GM18870 (cell line): Measurements from ENCODE around the gene GLMN.
"Not testable (repeated sequence)": the region's sequence is repeated elsewhere in the genome, so short reads cannot be mapped to it uniquely, and the experiment has no call there.

ENCODE experiments used
- ATAC-seq: cut with Tn5 transposase; IDR thresholded peaks from one replicate; pipeline ENCODE4 v1.9.1; 2021; ENCODE audit warnings: moderate library complexity; ENCODE audit not compliant: unreplicated experiment

GLMN gene

DNA sequence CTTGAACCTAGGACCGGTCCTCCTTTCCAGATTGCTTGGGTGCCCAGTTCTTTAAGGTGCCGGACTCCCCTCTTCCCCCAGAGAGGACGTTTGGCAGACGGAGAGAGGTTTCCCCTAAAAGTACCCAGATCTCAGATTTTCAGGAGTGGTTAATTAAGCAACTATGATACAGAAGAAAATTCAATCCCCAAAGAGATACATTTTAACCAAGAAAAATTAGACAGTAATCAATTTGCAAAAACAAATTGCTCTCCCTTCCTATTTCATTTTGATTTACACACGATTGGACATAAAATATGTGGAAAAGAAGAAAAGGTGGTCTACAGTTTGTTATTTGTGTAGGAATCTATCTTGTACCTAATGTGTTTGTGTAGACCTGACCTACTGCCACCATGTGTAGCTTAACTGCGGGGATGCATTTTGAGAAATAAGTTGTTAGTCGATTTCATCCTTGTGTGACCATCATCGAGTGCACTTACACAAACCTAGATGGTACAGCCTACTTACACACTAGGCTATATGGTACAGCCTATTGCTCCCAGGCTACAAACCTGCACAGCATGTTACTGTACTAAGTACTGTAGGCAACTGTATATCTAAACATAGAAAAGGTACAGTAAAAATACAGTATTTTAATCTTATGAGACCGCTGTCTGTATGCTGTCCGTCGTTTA, 827 bp upstream of the GLMN start:
- no peak for ATAC-seq

DNA sequence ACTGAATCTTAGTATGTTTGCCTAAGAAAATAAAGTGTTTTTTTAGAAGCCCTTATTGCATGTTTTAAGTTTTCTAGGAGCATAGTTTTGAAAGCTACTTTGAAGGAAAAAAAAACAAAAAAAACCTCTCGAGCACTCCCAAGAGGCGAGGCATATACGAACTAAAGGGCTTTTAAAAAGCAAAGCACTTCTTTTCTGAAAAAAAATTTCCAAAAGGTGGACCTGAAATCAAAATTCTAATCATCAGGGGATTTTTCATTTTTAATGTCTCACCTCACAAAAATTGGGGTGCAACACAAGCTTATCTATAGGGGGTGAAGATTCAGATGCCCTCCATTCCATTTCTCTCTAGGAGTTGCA, 594 bp downstream of the GLMN start:
- peak; percentile 0 for ATAC-seq

DNA sequence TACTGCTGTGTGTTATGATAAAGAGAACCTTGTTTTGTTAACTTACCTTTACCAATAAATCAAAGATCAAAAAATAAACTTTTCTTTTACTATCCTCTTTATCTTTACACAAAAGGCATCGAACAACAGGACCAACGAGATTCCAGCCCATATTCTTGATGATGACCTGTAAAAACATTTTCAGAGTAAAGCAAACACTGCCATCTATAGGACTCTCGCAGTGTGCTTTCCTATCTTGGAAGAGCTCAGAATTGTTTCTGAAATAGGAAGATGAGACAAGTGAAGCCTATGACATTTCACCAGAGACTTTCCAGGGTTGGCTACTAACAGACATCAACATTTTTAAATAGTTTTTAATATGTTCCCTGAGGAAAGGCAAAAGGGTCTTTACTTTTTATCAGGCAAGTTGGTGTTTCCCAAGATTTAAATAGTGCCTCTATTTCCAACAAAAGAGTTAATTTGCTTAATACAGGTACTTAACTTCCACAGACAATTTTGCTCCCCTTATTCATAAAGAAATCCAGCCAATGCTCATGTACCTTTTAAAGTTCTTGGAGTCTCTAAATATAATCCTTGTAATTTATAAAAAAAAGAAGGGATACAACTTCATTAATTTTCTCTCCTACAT, 7.3 kb downstream of the GLMN start:
- no peak for ATAC-seq

- ATAC-seq = not testable (repeated sequence)
Observed at GRCh38 chr1:92281411-92281810, 17.4 kb downstream of the GLMN start.

GRCh38 chr1:92279781-92280180, 19.0 kb downstream of the GLMN start:
- ATAC-seq = not testable (repeated sequence)

DNA sequence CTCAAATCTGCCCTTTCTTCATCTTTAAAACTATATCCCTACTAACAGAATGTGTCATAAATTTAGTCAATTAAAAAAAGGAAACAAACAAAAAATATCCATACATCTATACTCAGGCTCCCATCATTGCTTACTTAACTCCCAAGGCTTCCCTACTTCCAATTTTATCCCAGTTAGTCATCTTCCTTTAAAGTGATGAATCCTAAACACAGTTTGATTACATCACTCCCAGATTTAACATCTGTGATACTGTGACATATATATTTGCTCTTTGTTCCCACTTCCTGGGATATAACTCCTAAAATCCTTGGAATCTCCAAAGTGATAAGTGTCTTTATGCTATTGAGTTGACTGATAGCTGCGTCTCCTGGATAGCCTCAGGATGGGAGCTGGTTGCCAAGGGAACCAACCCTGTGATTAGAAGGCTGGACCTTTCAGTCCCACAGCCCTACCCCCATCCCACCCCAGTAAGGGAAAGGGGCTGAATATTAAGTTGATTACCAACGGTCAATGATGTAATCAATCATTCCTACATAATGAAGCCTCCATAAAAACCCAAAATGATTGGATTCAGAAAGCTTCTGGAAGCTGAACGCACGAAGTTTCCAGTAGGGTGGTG, 21.6 kb downstream of the GLMN start:
- no peak for ATAC-seq

DNA sequence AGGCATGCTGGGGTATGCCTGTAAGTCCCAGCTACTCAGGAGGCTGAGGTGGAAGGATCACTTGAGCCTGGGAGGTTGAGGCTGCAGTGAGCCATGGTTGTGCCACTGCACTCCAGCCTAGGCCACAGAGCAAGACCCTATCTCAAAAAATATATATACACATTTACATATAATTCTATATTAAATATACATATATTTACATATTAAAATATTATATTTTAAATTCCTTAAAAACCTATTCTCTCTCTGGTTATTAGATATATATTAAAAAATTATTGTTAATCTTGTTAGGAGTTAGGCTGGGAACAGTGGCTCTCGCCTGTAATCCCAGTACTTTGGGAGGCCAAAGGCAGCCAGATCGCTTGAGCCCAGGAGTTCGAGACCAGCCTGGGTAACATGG, 22.7 kb downstream of the GLMN start:
- no peak for ATAC-seq

- ATAC-seq = no peak
Observed at GRCh38 chr1:92274939-92275338, 23.8 kb downstream of the GLMN start.

- ATAC-seq = no peak
Observed at GRCh38 chr1:92273039-92273438, 25.7 kb downstream of the GLMN start.

DNA sequence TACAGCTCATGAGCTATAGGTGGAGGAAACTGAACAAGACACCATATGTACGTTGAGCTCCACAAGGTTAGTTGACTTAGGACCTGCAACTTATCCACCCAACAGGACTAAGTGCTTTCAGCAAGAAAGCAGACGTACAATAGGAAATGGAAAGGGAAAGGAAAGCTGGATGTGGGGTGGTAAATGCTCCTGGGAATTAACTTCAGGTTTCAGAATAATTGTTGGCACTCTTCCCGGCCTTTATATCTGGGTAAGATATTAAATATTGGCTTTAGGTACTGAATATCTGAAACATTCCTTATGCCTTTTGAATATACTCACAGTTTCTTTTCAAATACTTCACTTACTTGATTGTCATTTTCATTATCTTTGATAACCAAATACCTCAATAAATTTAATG, 36.3 kb downstream of the GLMN start:
- no peak for ATAC-seq

- ATAC-seq = no peak
Observed at GRCh38 chr1:92259350-92259749, 39.4 kb downstream of the GLMN start.

- not testable (repeated sequence) for ATAC-seq
Observed at GRCh38 chr1:92254714-92255113, 44.1 kb downstream of the GLMN start.

DNA sequence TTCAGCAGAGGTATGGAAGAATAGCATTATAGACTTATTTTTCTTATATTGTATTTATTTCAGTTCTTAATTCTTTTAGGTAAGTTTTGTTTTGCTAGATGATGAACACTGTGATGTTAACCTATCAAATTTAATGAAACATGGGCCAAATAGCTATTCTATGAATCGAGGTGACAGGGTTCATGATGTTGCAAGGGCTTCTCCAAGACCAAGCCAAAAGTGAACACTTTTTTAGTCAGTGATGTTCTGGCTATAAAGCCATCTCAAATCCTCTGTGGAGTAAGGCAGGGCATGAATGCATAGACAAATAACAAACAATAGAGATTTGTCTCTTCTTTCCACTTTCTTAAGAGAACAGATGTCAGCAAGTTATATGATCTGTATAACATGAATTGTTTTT, 54.4 kb downstream of the GLMN start:
- ATAC-seq = no peak

DNA sequence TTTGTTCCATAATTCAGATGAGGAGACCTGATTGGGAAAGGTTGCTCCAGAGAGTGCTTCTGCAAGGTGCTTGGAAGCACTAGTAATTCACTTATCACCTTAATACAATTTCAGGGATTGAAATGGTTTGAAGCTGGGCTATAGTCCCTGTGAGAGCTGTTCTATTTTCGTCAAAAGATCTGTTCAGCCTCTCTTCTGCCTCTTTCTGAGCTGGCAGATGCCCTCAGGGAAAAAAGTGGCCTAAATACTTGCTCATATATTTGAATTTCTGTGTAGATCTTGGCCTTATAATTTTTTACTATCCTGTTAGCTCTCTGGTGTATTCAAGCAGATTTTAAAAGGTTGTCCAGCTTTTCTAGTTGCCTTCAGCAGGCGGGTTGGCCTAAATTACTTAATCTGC, 58.8 kb downstream of the GLMN start:
- no peak for ATAC-seq

DNA sequence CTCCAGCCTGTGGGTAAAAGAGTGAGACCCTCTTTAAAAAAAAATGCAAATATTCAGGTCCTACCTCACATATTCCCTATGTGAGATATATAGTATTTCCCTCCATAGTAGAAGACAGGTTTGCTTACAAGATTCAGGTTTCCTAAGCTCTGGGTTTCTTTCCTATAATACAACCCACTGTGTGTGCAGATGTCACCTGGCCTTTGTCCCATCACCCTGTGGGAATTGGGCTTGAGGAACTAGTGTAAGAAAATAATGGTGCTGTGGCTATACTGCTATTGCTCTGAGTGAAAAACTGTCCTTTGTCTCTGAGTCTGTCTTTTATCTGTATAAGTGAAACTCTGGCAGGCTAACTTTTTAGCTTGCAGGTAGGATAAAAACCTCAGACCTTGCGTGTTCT, 68.1 kb downstream of the GLMN start:
- no peak for ATAC-seq

DNA sequence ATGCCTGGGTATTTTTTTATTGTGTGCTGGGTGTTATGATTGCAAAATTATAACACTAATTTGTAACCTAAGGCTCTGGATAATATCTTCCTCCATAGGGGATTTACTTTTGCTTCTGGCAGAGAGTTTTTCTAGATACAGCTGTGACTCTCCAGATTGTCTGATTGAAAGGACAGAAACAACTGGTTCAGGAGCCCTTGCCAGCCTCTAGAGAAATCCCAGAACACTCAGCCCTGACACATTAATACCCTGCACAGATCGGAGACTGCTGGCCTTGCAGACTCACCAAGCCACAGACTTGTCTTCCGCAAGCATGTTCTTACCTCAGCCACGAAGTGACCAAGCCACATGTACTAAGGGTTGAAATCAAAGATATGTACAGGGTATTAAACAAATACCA, 70.4 kb downstream of the GLMN start:
- ATAC-seq = no peak

DNA sequence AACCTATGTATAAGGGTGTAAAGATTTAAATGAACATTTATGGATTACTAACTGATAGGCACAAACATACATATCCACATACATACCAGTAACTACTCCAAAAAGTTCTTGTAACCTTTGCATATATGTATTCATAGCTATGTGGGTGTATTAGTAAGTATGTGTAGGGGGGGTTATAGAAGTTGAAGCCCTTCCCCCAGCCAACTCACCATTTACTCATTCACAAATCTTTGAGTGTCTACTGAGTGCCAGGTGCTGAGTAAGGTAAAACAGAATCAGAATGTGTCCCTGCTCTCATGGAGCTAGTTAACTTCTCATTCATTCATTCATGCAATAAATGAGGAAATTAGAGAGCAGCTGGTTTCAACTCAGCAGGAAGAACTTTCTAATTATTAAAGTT, 79.8 kb downstream of the GLMN start:
- no peak for ATAC-seq

GRCh38 chr1:92218559-92218958, 80.2 kb downstream of the GLMN start:
- ATAC-seq = no peak

DNA sequence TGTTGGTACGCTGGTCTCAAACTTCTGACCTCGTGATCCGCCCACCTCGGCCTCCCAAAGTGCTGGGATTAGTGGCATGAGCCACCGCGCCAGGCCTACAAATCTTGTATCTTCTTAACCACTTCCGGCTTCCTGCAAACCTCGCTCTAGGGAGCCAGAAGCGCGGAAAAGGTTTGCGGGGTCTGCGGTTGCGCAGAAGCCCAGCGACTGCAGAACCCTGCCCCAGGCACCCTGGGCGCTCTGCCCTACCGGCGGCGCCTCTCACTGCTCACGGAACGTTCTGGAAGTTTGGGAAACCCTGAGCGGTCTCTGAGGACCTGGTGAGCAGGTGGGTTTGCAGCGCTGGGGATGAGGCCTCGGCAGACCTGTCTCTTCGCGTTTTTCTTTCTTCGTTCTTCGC, 81.1 kb downstream of the GLMN start, which contains the start of gene C1orf146:
C1orf146 (plus strand) TSS at position 195 of the 400 bp plus-strand sequence. CDS start 13,506 bp downstream, outside the sequence.
- no peak for ATAC-seq

- no peak for ATAC-seq
Observed at GRCh38 chr1:92211166-92211565, 87.6 kb downstream of the GLMN start.

DNA sequence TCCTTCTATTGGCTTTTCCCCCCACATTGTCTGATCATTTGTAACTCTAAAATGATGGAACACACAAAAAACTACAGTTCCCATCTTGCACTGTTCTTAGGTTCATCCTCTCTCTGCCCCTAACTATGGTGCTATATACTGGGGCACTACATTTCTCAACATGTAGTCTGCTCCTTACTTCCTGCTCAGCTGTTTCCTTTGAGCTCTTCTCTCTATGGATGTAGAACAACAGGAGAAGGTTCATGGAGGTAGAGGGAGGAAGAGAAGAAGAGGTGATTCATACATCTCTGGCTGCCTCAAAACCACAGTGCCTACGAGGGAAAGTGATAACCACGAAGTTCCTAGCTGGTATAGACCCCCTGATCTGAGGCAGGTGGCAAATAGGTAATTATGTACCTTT, 88.1 kb downstream of the GLMN start:
- ATAC-seq = no peak

GRCh38 chr1:92203105-92203504, 95.7 kb downstream of the GLMN start:
- no peak for ATAC-seq
